Neural cell (in vitro differentiated cells): ENCODE results near the gene OR51B6.

Experiments
- EZH2 ChIP-seq: fragments of 200-600, 300-800 bp; shearing (Covaris generic), sonication (generic); IDR thresholded peaks from 2 replicates; pipeline ENCODE4 v1.6.1; 2014; ENCODE audit warnings: antibody characterized with exemption, low read length, borderline replicate concordance, mild to moderate bottlenecking; ENCODE audit not compliant: insufficient read depth, poor library complexity, severe bottlenecking
- TF ChIP-seq, protein P1 (sequence below): fragments of 450-650 bp; IDR thresholded peaks from 2 replicates; pipeline ENCODE4 v1.5.1; 2014; ENCODE audit warnings: antibody characterized with exemption, mild to moderate bottlenecking, moderate library complexity; ENCODE audit not compliant: poor library complexity, severe bottlenecking

- no peak for TF ChIP-seq EZH2
- TF ChIP-seq, protein P1, sequence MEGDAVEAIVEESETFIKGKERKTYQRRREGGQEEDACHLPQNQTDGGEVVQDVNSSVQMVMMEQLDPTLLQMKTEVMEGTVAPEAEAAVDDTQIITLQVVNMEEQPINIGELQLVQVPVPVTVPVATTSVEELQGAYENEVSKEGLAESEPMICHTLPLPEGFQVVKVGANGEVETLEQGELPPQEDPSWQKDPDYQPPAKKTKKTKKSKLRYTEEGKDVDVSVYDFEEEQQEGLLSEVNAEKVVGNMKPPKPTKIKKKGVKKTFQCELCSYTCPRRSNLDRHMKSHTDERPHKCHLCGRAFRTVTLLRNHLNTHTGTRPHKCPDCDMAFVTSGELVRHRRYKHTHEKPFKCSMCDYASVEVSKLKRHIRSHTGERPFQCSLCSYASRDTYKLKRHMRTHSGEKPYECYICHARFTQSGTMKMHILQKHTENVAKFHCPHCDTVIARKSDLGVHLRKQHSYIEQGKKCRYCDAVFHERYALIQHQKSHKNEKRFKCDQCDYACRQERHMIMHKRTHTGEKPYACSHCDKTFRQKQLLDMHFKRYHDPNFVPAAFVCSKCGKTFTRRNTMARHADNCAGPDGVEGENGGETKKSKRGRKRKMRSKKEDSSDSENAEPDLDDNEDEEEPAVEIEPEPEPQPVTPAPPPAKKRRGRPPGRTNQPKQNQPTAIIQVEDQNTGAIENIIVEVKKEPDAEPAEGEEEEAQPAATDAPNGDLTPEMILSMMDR = no peak
These were observed 27.1 kb upstream of the OR51B6 start, which contains the start of gene OR51B2 for GRCh38 chr11:5324197-5324596.
